G401 (cell line): ENCODE data around the gene HMGCS1. TPM values are rescaled to one million over a fixed set of nuclear protein-coding genes. Genes with fewer than 3 reads are reported as not detected.
A peak's percentile ranks its signal among the peaks of the same experiment; 100 is the strongest.
"Not testable (repeated sequence)": the region's sequence is repeated elsewhere in the genome, so short reads cannot be mapped to it uniquely, and the experiment has no call there.

Experiments used
- DNase-seq: peaks from one replicate; pipeline ENCODE4 v3.0.0-alpha.2; 2015; ENCODE audit warnings: low spot score
- in situ Hi-C: cut with HindIII; loops from 2 replicates; pipeline ENCODE4 v1.10.0; 2016; ENCODE audit warnings: low sequenced_read_pairs, mixed read lengths
- total RNA-seq: library from RNA; depleted of rRNA; stranded (reverse); fragments of >200 nt; shearing (Covaris generic); gene quantifications from 2 replicates; pipeline ENCODE4 v1.2.3, GENCODE V29; 2014

The HMGCS1 gene
- total RNA-seq, 1 experiment from 2014 or later, result 47.1 TPM

DNA sequence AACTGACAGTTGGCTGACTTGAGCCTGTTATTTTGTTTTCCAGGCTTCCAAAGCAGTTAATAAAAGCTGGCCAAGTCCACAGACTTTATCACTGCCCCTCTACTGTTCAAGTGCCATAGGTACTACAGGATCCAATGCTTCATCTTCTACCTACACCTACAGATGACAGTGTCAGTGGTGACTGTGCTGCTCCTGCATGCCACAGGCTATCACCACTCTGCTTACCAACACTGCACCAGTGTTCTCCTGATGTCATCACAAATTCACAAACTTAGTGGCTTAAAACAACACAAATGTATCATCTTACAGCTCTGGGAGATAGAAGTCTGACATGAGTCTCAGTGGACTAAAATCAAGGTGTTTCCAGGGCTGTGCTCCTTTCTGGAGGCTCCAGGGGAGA, 26.6 kb downstream of the HMGCS1 start:
- DNase-seq, result no peak
- in situ Hi-C loops, result no loop called here

DNA sequence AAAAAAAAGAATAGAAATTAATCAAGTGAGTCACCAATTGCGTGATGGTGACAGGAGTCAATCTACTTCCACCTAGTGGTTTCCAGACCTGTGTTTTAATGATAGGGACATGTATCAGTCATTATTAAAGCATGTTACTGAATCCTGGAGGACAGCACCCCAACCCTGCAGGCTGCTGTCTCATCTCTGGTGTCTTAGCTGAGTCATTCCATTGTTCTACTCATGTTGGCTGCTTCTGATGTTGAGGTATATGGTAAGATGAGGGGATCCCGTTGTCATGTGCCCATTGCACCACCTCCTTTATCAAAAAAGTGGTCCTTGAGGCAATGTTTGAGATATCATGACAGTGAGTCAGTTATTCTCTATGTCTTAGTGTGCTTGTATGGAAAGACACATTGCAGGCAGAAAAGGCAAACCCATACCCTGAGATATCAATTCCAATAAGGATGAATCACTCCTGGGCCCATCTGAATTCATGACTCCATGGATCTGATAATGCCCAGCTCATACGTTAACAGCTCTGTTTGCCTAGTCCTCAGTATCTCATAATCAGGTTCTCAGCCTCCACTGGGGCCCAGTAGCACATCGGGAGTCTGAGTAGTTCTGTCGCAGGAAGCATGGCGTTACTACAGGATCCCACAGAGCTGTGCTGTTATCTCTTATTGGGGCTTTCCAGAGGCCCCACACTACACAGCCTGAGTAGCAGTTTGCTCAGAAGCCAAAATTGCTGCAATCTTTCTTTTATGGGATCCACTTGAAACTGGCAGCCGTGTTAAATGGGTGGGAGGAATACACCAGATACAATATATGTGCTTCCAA, 31.2 kb downstream of the HMGCS1 start:
- no peak for DNase-seq
- in situ Hi-C loops, result no loop called here

DNA sequence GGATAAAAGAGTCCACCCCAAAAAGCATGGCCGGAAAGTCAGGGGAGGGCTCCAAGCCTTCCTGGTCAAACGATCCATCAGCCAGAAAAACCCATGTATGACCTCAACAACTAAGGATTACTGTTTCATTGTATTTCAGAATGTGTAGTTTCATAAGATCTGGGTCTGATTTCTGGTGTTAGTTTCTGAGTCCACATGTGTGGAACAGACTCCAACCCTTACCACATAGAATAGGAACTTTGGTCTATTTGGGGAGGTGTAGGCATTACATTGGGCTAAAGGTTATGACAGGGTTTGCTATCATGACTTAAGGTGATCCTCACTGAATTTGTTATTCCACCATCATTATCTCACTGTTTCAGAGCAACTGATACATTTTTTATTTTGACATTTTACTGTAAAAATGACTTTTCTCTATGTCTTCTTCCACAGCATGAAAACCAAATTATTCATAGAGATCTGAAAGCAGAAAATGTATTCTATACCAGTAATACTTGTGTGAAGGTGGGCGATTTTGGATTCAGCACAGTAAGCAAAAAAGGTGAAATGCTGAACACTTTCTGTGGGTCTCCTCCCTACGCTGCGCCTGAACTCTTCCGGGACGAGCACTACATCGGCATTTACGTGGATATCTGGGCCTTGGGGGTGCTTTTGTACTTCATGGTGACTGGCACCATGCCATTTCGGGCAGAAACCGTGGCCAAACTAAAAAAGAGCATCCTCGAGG, 33.5 kb downstream of the HMGCS1 start:
- in situ Hi-C loops, result no loop called here
- no peak for DNase-seq

DNA sequence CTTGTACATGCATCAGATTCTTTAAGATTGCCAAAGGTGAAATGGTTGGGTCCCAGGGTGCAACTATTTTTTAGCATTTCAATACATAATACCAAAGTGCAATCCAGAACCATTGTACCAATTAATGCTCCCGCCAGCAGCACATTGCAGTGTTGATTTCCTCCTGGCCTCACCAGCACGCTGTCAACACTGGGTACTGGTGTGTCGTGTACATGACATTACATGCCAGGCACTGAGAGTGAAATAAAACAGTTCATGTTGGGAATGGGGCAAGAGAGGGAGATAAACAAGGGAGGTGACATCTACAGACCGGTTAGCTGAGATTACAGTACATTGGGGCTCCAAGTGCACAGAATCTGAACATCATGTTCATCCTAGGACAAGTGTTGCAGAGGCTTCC, 37.8 kb downstream of the HMGCS1 start:
- in situ Hi-C loops, result no loop called here
- DNase-seq, result no peak

DNA sequence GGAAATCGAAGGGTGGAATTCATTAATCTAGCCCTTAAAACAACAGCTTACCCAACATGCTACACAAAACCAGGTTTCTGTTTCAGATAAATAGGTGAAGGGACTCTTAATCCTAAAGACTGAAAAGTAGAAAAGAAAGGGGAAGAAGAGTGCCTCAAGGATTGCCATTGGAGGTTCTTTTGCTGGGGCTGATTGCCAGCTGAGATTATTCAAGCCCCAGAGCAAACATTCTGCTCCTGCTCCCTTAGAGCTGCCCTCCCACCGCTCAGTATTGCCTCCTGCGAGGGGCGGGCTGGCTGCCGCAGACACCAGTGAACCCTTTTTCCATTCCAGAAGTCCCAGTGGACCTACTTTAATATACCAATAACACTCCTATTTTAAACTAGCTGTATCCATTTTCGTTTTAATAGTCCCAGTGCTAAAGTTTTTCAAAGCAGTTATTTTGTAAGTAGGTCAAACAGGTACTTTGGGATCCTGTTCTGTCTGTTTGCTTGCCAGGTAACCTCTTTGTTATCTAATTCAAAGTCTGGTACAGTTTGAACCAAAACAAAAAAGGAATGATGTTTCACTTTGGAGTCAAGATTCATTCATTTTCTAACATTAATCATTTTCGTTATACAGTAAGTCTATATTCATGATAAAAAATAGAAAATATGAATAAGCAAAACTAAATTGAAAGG, 38.6 kb downstream of the HMGCS1 start:
- DNase-seq, result peak; percentile 3

DNA sequence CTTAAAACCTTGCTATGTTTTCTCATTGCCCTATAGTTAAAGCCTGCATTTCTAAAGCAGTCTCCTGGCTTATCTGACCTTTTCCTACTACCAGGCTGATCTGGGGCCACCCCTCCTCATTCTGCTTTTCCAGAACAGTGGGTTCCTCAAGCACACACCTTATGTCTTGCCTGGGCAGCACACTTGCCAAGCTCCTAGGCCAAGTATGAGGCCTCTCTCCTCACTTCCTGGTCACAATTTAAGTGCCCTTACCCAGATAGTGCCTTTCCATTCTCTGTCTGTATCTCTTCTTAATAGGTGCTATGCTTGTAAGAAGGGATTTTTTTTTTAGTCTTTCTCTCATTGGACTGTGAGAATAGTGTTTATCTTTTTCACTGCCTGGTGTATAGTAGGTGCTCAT, 39.7 kb downstream of the HMGCS1 start:
- in situ Hi-C loops, result no loop called here
- no peak for DNase-seq

More for the DNA sequence above, 38.6 kb downstream of the HMGCS1 start:
- in situ Hi-C loops, result no loop called here

DNA sequence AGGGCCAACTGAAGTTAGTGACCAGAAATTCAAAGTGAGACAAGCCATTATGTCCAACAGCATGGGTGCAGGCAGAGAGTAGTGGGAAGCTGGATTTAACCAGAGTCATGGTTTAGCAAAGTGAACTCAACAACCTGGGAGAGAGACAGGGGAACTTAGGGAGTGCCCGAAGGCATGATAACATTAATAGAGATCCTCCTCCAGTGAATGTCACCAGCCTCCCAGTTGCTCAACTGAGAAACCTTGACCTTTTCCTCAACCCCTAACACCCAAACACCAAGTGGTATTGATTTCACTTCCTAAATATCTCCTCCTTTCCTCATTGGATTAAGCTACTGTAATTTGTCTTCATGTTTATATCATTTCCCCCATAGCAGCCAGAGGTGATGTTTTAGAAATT, 42.6 kb downstream of the HMGCS1 start:
- no peak for DNase-seq
- in situ Hi-C loops, result no loop called here

DNA sequence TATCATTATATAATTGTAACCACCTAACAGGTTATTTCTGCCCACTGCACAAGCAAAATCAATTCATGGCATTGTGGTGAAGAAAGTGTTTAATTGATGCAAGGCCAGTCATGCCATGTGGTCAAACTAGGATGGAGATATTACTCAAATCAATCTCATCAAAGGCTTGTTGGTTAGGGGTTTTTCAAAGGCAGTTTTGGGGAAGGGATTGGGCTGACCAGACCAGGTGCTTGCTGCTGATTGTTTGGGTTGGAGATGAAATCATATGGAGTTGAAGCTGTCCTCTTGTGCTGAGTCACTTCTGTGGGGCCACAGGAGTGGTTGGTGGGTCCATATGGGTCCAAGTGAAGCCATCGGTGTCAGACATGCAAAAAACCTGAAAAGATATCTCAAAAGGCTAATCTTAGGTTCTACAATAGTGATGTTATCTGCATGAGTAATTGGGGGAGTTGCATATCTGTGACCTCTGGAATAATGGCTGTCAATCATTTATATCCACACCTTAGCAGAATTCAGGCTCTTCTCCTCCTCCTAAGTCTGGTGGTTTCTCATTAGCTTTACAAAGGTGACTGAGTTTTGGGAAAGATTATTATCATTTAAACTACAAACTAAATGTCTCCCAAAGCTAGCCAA, 44.9 kb downstream of the HMGCS1 start:
- in situ Hi-C loops, result no loop called here
- no peak for DNase-seq

DNA sequence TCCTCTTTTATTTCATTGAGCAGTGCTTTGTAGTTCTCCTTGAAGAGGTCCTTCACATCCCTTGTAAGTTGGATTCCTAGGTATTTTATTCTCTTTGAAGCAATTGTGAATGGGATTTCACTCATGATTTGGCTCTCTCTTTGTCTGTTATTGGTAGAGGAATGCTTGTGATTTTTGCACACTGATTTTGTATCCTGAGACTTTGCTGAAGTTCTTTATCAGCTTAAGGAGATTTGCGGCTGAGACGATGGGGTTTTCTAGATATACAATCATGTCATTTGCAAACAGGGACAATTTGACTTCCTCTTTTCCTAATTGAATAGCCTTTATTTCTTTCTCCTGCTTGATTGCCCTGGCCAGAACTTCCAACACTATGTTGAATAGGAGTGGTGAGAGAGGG, 50.9 kb downstream of the HMGCS1 start:
- in situ Hi-C loops, result not testable (repeated sequence)

DNA sequence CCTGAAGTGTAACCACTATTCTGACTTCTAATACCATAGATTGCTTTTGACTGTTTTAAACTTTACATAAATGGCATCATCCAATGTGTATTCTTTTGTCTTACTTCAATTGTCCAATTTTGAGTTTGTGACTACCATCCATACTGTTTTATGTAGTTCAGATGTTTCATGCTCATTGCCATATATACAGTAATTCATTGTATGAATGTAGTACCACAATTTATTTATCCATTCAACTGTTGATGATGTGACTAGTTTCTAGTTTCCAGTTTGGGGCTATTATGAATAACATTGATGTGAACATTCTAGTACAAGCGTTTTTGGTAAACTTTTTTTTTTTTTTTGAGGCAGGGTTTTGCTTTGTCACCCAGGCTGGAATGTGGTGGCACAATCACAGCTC, 55.1 kb downstream of the HMGCS1 start:
- DNase-seq, result no peak
- in situ Hi-C loops, result no loop called here

More for the DNA sequence above, 50.9 kb downstream of the HMGCS1 start:
- not testable (repeated sequence) for DNase-seq

DNA sequence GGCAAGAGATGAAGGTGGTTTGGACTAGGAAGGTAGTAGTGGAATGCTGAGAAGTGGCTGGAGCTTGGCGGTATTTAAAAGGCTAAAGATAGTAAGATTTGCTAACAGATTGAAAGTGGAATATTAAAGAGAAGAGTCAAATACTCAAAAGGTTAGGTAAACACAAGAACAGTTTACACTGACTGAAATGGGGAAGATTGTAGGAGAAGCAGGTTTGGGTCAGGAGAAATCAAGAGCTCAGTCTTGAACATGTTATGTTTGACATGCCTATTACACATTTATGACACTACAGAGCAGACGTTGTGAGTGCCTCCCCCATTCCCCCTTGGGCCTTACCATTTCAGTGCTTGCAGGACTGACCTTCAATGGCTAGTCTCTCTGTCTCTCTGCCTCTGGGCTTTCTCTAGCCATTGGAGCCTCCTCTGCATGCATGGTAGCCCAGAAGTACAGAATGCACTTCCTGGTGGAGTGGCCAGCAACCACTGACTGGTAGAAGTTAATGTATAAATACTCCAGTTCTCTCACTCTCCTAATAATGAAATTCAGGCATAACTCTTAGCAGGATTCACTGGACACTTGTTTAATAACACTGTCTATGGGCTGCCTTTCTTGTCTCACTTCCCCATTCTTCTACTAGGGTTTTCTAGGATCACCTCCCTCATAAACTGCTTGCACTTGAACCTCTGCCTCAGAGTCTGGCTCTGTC, 56.8 kb downstream of the HMGCS1 start:
- in situ Hi-C loops, result no loop called here
- DNase-seq, result no peak

DNA sequence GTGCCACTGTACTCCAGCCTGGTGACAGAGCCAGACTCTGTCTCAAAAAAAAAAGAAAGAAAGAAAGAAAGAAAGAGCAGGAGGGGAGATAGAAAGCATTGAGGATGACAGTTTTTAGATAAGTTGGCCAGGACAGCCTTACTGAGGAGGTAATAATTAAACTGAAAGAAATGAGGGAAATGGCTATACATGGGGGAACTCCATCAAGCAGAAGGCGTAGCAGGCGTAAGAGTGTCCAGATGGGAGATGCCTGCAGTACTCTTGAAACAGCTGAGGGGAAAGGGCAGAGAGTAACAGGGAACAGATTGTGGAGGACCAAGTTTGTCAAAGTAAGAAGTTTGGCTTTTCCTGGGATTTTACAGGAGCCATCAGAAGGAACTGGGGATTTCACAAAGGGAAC, 57.5 kb downstream of the HMGCS1 start:
- in situ Hi-C loops, result no loop called here
- DNase-seq, result no peak

DNA sequence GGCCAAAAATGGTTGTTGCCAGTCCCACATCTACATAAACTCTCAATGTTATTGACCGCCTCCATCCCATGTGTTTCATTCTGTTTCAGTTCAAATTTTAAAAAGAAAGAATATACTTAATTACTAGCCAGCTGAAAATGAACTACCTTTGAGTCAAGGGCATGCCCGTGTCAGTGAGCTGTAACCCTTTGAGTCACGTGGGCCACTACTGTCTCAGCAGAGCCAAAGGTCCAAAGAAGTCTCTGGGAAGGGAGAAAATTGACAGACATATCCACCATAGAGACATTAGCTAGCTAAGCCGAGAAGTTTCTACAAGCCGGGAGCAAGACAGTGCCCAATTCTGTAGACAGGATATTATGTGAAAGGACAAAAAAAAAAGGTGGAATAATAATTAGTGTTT, 61.5 kb downstream of the HMGCS1 start:
- no peak for DNase-seq
- in situ Hi-C loops, result no loop called here

DNA sequence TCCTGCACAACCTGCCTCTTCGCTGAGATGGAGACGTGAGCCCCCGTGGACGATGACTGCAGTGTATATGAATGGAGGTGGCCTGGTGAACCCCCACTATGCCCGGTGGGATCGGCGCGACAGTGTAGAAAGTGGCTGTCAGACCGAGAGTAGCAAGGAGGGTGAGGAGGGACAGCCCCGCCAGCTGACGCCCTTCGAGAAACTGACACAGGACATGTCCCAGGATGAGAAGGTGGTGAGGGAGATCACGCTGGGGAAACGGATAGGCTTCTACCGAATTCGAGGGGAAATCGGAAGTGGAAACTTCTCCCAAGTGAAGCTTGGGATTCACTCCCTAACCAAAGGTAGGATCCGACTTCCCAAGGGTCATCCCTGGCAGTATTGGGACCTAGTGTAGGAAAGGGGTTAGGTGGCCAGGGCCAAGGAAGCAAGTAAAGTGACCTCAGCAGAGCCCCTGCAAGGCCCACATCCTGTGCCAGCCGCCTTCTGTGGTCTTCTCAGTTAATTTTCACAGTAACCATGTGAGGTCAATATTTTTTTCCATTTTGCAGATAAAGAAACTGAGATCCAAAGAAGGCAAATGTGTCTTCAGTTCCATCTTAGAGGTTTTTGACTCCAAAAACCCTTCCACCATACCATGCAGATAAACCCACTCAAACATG, 67.4 kb downstream of the HMGCS1 start:
- no peak for DNase-seq
- in situ Hi-C loops, result no loop called here

DNA sequence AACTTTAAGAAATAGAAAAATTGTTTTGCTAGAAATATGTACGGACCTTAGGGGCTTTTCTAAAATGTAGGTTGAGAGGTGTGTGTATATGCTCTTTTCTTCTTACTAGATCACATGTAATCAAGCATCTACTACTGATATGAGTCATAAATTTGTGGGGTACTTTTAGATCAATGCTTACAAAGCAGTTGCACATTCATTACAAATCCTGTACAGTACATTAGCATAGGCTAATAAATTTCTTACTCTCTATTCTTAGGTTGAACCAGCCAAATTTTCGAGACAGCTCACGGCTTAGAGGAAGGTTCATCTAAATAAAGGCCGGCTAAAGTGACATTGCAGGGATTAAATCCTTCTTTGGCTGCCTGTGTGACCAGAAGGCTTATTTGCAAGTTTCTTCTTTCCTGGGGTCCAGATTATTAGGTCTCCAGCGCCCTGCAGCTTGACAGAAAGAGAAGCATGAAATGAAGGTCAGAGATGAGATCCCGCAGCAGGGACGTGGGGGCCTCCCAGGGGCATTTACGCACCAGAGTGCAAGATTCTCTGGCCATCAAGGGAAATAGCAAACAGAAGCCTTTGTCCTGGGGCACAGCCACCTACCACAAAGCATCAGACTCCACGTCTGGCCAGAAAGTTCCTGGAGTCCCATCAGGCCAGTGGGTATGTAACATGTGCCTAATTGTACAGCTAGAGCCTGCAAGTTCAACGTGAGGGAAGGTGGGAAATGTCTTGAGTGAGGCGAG, 68.2 kb downstream of the HMGCS1 start:
- no peak for DNase-seq
- in situ Hi-C loops, result no loop called here

DNA sequence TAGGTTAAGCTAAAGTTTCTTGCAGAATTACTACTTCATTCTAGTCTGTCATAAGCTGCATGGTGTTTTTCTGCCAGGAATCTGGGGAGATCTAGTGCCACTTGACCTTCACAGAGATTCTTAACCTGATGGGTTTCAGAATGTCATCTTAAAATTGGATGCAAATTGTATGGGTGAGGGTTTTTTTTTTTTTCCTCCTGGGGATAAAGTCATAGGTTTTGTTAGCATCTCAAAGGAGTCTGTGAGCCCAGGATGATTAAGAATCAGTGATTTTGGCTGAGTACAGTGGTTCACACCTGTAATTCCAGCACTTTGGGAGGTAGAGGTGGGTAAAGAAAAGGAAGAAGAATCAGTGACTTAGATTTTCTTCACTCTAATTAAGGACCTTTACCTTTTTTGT, 69.9 kb downstream of the HMGCS1 start:
- in situ Hi-C loops, result no loop called here
- no peak for DNase-seq

DNA sequence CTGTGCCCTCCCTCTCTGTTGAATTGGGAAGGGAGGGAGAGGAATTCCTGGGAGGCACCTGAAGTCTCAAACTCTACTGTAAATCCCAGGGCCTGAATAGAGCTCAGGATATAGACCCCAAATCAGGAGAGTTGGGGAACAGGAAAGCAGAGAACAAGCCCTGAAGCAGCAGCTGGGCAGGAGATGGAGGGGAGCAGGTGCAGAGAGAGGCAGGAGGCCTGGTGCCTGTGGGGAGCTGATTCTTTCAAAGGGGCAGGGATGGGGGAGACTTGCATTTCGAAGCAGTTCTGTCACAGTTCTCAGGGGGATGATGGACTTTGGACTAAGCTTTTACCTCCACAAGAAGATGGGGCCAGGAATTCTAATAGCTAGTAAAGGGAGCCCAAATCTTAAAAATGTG, 71.0 kb downstream of the HMGCS1 start:
- no peak for DNase-seq
- in situ Hi-C loops, result no loop called here
